Mucosa of descending colon (tissue), 3 donors: ENCODE measurements around the gene LMTK2. TPM values are rescaled to one million over a fixed set of nuclear protein-coding genes. Genes with fewer than 3 reads are reported as not detected.

Experiments used
- ATAC-seq: fragments of 200-7000 bp; cut with Tn5 transposase; one replicate; pipeline ENCODE4 v1.9.1; 2020; ENCODE audit warnings: mild to moderate bottlenecking, moderate library complexity
- DNase-seq, 3 donors: peaks; one replicate each; pipeline ENCODE4 v3.0.0-alpha.2; 2020
- H3K36me3 ChIP-seq: fragments of 200-600 bp; one replicate; pipeline ENCODE4 v1.8.0; 2021; ENCODE audit warnings: low read depth, mild to moderate bottlenecking
- H3K4me1 ChIP-seq: fragments of 200-600 bp; one replicate; pipeline ENCODE4 v1.8.0; 2021; ENCODE audit warnings: low read depth, mild to moderate bottlenecking
- H3K4me3 ChIP-seq: fragments of 200-600 bp; one replicate; pipeline ENCODE4 v1.8.0; 2021; ENCODE audit warnings: mild to moderate bottlenecking
- H3K9me3 ChIP-seq: fragments of 200-600 bp; one replicate; pipeline ENCODE4 v1.8.0; 2021; ENCODE audit warnings: mild to moderate bottlenecking
- intact Hi-C, 2 donors: fragments of 100-400 bp; cut with DNase I in 1 of 2; cut with micrococcal nuclease in 1 of 2; formaldehyde crosslinking; loops; one replicate each; pipeline versions ENCODE4 v1.11.0 to v1.11.1; 2022; cut with DNase I, micrococcal nuclease
- total RNA-seq, 3 donors: library from RNA; stranded (reverse); fragmentation: NEBNext Ultra II Directional in 2 of 3; extraction: Animal tissue kit (Norgen Biotek cat#: 25700) in 2 of 3; gene quantifications; one replicate each; pipeline versions ENCODE4 v1.2.1 to v1.2.4, GENCODE V29; 2021 to 2023
- TF ChIP-seq, protein P1 (sequence below): fragments of 200-600 bp; IDR thresholded peaks from one replicate; pipeline ENCODE4 v1.8.0; 2022; ENCODE audit warnings: antibody characterized with exemption, mild to moderate bottlenecking
- donor health status: DM: no; HTN: no; CAD: no; lungs with moderate emphysema.
- donor health status: DM: no; HTN: no; CAD: no.
- donor health status: DM: no; HTN: yes; CAD: no.

LMTK2 gene
- total RNA-seq, 3 donors from 2014 or later, result 48.6 to 70.2 (median 52.9) TPM

DNA sequence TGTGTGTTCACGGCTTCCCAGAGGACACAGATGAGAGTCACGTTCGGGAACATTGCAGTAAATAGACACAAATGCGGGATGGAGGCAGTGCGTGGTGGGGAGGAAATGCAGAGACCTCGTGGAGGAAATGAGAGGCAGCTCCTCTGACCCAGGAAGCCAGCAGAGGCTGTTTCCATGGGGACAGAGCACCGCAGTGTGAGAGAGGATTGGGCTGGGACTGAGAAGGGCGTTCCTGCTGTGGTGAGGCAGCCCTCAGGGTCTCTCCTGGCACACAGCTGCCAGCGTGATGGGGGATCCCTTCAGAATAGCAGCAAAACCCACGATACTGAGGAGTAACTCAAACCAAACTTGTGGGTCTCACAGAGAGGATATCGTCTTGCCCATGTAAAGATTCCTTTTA lies 82.9 kb downstream of the LMTK2 start:
- intact Hi-C loops, result no loop called here
- TF ChIP-seq, protein P1, sequence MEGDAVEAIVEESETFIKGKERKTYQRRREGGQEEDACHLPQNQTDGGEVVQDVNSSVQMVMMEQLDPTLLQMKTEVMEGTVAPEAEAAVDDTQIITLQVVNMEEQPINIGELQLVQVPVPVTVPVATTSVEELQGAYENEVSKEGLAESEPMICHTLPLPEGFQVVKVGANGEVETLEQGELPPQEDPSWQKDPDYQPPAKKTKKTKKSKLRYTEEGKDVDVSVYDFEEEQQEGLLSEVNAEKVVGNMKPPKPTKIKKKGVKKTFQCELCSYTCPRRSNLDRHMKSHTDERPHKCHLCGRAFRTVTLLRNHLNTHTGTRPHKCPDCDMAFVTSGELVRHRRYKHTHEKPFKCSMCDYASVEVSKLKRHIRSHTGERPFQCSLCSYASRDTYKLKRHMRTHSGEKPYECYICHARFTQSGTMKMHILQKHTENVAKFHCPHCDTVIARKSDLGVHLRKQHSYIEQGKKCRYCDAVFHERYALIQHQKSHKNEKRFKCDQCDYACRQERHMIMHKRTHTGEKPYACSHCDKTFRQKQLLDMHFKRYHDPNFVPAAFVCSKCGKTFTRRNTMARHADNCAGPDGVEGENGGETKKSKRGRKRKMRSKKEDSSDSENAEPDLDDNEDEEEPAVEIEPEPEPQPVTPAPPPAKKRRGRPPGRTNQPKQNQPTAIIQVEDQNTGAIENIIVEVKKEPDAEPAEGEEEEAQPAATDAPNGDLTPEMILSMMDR, result no peak
- DNase-seq (no peak), ATAC-seq (no peak)
- H3K9me3 ChIP-seq, result no peaks in the 10 kb centered on the region
- H3K4me1 ChIP-seq, result no peaks in the 10 kb centered on the region
- H3K36me3 ChIP-seq, result peaks cover 10% of the 10 kb centered on the region
- no peak overlapping the region for H3K4me3 ChIP-seq

DNA sequence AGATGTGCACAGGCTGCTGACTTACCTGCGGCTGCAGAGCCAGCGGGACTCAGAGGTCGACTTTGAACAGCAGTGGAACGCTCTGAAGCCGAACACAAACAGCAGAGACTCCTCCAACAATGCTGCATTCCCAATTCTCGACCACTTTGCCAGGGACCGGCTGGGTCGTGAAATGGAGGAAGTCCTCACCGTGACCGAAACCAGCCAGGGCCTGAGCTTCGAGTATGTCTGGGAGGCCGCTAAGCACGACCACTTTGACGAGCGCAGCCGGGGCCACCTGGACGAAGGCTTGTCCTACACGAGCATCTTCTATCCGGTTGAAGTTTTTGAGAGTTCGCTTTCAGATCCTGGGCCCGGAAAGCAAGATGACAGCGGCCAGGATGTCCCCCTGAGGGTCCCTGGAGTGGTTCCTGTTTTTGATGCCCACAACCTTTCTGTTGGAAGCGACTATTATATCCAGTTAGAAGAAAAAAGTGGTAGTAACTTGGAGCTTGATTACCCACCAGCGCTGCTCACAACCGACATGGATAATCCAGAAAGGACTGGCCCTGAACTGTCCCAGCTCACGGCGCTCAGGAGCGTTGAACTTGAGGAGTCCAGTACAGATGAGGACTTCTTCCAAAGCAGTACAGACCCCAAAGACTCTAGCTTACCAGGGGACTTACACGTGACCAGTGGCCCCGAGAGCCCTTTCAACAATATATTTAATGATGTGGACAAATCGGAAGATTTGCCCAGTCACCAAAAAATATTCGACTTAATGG lies 85.2 kb downstream of the LMTK2 start:
- DNase-seq (no peak), ATAC-seq (no peak)
- Histone ChIP-seq H3K4me3 (no peak overlapping the region), H3K36me3 (peaks cover 15% of the 10 kb centered on the region), H3K4me1 (no peaks in the 10 kb centered on the region), H3K9me3 (no peaks in the 10 kb centered on the region)
- TF ChIP-seq, protein P1, result no peak
- intact Hi-C loops, result no loop called here

DNA sequence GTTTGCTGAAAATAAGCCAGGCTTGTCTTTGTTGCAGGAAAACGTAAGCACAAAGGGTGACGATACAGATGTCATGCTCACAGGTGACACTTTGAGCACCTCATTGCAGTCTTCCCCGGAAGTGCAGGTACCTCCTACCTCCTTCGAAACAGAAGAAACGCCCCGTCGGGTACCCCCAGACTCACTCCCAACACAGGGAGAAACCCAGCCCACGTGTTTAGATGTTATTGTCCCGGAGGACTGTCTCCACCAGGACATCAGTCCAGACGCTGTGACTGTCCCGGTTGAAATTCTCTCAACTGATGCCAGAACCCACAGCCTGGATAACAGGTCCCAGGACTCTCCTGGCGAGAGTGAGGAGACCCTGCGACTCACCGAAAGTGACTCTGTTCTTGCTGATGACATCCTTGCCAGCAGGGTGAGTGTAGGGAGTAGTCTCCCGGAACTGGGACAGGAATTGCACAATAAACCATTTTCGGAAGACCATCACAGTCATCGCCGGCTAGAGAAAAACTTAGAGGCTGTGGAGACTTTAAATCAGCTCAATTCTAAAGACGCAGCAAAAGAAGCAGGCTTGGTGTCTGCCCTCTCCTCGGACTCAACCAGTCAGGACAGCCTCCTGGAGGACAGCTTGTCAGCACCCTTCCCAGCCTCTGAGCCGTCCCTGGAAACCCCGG lies 86.3 kb downstream of the LMTK2 start:
- Histone ChIP-seq H3K36me3 (peaks cover 15% of the 10 kb centered on the region), H3K9me3 (no peaks in the 10 kb centered on the region), H3K4me1 (no peaks in the 10 kb centered on the region), H3K4me3 (no peak overlapping the region)
- DNase-seq (no peak), ATAC-seq (no peak)
- intact Hi-C loops, result no loop called here
- TF ChIP-seq, protein P1, result no peak

DNA sequence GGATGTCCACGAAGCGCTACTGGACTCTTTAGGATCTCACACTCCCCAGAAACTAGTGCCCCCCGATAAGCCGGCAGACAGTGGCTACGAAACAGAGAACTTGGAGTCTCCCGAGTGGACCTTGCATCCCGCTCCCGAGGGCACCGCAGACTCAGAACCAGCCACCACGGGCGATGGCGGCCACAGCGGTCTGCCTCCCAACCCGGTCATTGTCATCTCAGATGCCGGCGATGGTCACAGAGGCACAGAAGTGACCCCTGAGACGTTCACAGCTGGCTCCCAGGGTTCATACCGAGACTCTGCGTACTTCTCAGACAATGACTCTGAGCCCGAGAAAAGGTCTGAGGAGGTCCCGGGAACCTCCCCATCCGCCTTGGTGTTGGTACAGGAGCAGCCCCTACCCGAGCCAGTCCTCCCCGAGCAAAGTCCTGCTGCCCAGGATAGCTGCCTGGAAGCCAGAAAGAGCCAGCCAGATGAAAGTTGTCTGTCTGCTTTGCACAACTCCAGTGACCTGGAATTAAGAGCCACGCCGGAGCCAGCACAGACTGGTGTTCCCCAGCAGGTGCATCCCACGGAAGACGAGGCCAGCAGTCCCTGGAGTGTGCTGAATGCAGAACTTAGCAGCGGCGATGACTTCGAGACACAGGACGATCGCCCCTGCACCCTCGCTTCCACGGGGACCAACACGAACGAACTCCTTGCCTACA lies 87.0 kb downstream of the LMTK2 start:
- no peak for DNase-seq
- intact Hi-C loops, result no loop called here
- TF ChIP-seq, protein P1, result no peak
- H3K36me3 ChIP-seq, result peaks cover 15% of the 10 kb centered on the region
- H3K4me1 ChIP-seq, result no peaks in the 10 kb centered on the region
- H3K4me3 ChIP-seq, result no peak overlapping the region
- no peaks in the 10 kb centered on the region for H3K9me3 ChIP-seq
- ATAC-seq, result no peak

DNA sequence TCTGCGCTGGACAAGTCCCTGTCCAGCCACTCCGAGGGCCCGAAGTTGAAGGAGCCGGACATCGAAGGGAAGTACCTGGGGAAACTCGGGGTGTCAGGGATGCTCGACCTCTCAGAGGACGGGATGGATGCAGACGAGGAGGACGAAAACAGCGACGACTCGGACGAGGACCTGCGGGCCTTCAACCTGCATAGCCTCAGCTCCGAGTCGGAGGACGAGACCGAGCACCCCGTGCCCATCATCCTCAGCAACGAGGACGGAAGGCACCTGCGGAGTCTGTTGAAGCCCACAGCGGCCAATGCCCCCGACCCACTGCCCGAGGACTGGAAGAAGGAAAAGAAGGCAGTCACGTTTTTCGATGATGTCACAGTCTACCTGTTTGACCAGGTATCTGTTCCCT lies 87.5 kb downstream of the LMTK2 start:
- intact Hi-C loops, result no loop called here
- peaks cover 15% of the 10 kb centered on the region for H3K36me3 ChIP-seq

More for the DNA sequence above, 87.5 kb downstream of the LMTK2 start:
- DNase-seq, result no peak
- Histone ChIP-seq H3K4me1 (no peaks in the 10 kb centered on the region), H3K9me3 (no peaks in the 10 kb centered on the region), H3K4me3 (no peak overlapping the region)
- TF ChIP-seq, protein P1, result no peak
- ATAC-seq, result no peak
